Gastroesophageal sphincter (tissue), 3 donors: ENCODE measurements around the gene JAM3.

ENCODE experiments used
- POLR2AphosphoS5 ChIP-seq: sonication (generic); formaldehyde crosslinking; IDR thresholded peaks from one replicate; pipeline ENCODE4 v1.6.1; 2017; ENCODE audit warnings: antibody characterized with exemption
- TF ChIP-seq, protein P1 (sequence below), 4 experiments: fragments of 200-600 bp in 2 of 4; fragments of 450-650 bp in 2 of 4; sonication (generic) in 1 of 4; IDR thresholded peaks; one replicate each; pipeline ENCODE4 v1.5.1; 2017 to 2019; ENCODE audit warnings: antibody characterized with exemption in 4 of 4, mild to moderate bottlenecking in 2 of 4, moderate library complexity in 2 of 4

- TF ChIP-seq, protein P1, sequence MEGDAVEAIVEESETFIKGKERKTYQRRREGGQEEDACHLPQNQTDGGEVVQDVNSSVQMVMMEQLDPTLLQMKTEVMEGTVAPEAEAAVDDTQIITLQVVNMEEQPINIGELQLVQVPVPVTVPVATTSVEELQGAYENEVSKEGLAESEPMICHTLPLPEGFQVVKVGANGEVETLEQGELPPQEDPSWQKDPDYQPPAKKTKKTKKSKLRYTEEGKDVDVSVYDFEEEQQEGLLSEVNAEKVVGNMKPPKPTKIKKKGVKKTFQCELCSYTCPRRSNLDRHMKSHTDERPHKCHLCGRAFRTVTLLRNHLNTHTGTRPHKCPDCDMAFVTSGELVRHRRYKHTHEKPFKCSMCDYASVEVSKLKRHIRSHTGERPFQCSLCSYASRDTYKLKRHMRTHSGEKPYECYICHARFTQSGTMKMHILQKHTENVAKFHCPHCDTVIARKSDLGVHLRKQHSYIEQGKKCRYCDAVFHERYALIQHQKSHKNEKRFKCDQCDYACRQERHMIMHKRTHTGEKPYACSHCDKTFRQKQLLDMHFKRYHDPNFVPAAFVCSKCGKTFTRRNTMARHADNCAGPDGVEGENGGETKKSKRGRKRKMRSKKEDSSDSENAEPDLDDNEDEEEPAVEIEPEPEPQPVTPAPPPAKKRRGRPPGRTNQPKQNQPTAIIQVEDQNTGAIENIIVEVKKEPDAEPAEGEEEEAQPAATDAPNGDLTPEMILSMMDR (IDR thresholded peaks at IDR 0.05), result no peak
- no peak for TF ChIP-seq POLR2AphosphoS5
These were observed 75.9 kb downstream of the JAM3 start for GRCh38 chr11:134144744-134145143.
